A673 (cell line): ENCODE results near the gene PDE6A. TPM values are rescaled to one million over a fixed set of nuclear protein-coding genes. Genes with fewer than 3 reads are reported as not detected.

ENCODE experiments used
- BruUV-seq: library from RNA; stranded (reverse); fragments of 400-500 nt; replicated peaks from 2 replicates; lab custom pipeline; 2021; lab: Mats Ljungman, UMichigan
- CTCF ChIA-PET: fragments of 300-600 bp; sonication (Branson Sonifier 250); formaldehyde crosslinking; loops from one replicate; lab custom pipeline; 2022; ENCODE audit warnings: antibody characterized with exemption; lab: Charles Lee
- POLR2A ChIA-PET: fragments of 300-600 bp; sonication (Branson Sonifier 250); formaldehyde crosslinking; loops from one replicate; lab custom pipeline; 2022; ENCODE audit warnings: antibody characterized with exemption; ENCODE audit not compliant: low non-redundant PET; lab: Charles Lee
- DNase-seq: peaks from one replicate; pipeline ENCODE4 v3.0.0-alpha.2; 2015; ENCODE audit warnings: low spot score
- H3K27ac ChIP-seq: fragments of 200-600 bp; sonication (generic); 2 replicates; pipeline ENCODE4 v1.5.1; 2016; ENCODE audit warnings: mixed run types, low read depth, mild to moderate bottlenecking, mixed read lengths, antibody characterized with exemption, low read length; ENCODE audit not compliant: poor library complexity, severe bottlenecking
- H3K27me3 ChIP-seq: fragments of 200-600 bp; sonication (generic); replicated peaks from 2 replicates; pipeline ENCODE4 v1.6.1; 2017; ENCODE audit warnings: mixed run types, low read depth, mild to moderate bottlenecking, mixed read lengths, antibody characterized with exemption, low read length; ENCODE audit not compliant: insufficient read depth, poor library complexity
- H3K36me3 ChIP-seq: fragments of 200-600 bp; sonication (generic); 2 replicates; pipeline ENCODE4 v1.6.1; 2016; ENCODE audit warnings: mixed run types, mild to moderate bottlenecking, mixed read lengths, antibody characterized with exemption, low read length; ENCODE audit not compliant: insufficient read depth, poor library complexity, severe bottlenecking
- H3K4me1 ChIP-seq: fragments of 200-600 bp; sonication (generic); 2 replicates; pipeline ENCODE4 v1.6.1; 2017; ENCODE audit warnings: mixed run types, mild to moderate bottlenecking, mixed read lengths, antibody characterized with exemption, low read length; ENCODE audit not compliant: insufficient read depth, poor library complexity, severe bottlenecking
- H3K4me3 ChIP-seq: fragments of 200-600 bp; sonication (generic); 2 replicates; pipeline ENCODE4 v1.5.1; 2016; ENCODE audit warnings: low read depth, mixed run types, mild to moderate bottlenecking, mixed read lengths, low read length; ENCODE audit not compliant: poor library complexity, severe bottlenecking
- H3K9me3 ChIP-seq: fragments of 200-600 bp; sonication (generic); 2 replicates; pipeline ENCODE4 v1.6.1; 2016; ENCODE audit warnings: mixed run types, low read depth, mild to moderate bottlenecking, mixed read lengths, antibody characterized with exemption, low read length; ENCODE audit not compliant: poor library complexity, severe bottlenecking
- CTCF ChIP-seq: fragments of 300-800, 200-600 bp; sonication (generic); conservative IDR thresholded peaks from 2 replicates; pipeline ENCODE4 v1.5.1; 2017; ENCODE audit warnings: low read depth, mild to moderate bottlenecking, antibody characterized with exemption, low read length, moderate library complexity, mixed read lengths
- EZH2 ChIP-seq: fragments of 200-600 bp; sonication (generic); IDR thresholded peaks from 2 replicates; pipeline ENCODE4 v1.6.1; 2017; ENCODE audit warnings: borderline replicate concordance, low read depth, mild to moderate bottlenecking, mixed read lengths, antibody characterized with exemption, low read length; ENCODE audit not compliant: poor library complexity, severe bottlenecking
- intact Hi-C: fragments of 100-400 bp; cut with micrococcal nuclease; formaldehyde crosslinking; loops from one replicate; pipeline ENCODE4 v1.10.0; 2022; ENCODE audit not compliant: unreplicated experiment
- total RNA-seq: library from RNA; stranded (reverse); gene quantifications from 2 replicates; pipeline ENCODE4 v1.2.3, GENCODE V29; 2021

Gene PDE6A
- total RNA-seq, 1 experiment from 2014 or later, result 0.49 TPM

- BruUV-seq, result no TSS peak
- Histone ChIP-seq H3K27ac (peak overlapping the region; percentile 17), H3K9me3 (no peaks in the 10 kb centered on the region), H3K27me3 (no peaks in the 10 kb centered on the region), H3K4me3 (no peak overlapping the region), H3K4me1 (peaks cover 31% of the 10 kb centered on the region), H3K36me3 (peaks cover 37% of the 10 kb centered on the region)
- TF ChIP-seq EZH2 (no peak), CTCF (no peak)
- POLR2A ChIA-PET, result no interaction called here
- DNase-seq, result no peak
- intact Hi-C loops, result no loop called here
- CTCF ChIA-PET, result no interaction called here
These were observed 43.5 kb upstream of the PDE6A start for GRCh38 chr5:149988126-149988525.

- H3K4me1 ChIP-seq, result peaks cover 8% of the 10 kb centered on the region
- intact Hi-C loops, result no loop called here
- ChIA-PET CTCF (no interaction called here), POLR2A (no interaction called here)
- peak overlapping the region; percentile 17 for H3K27ac ChIP-seq
- no peak overlapping the region for H3K4me3 ChIP-seq
- no TSS peak for BruUV-seq
- no peak for DNase-seq
- no peaks in the 10 kb centered on the region for H3K9me3 ChIP-seq
- no peaks in the 10 kb centered on the region for H3K27me3 ChIP-seq
- H3K36me3 ChIP-seq, result peaks cover 91% of the 10 kb centered on the region
- no peak for TF ChIP-seq EZH2
- TF ChIP-seq CTCF, result no peak
These were observed 37.9 kb upstream of the PDE6A start for GRCh38 chr5:149982505-149982904.

- no peaks in the 10 kb centered on the region for H3K9me3 ChIP-seq
- peak overlapping the region; percentile 17 for H3K27ac ChIP-seq
- no peak overlapping the region for H3K4me3 ChIP-seq
- H3K27me3 ChIP-seq, result no peaks in the 10 kb centered on the region
- H3K36me3 ChIP-seq, result peaks cover 96% of the 10 kb centered on the region
- TF ChIP-seq EZH2 (no peak), CTCF (no peak)
- intact Hi-C loops, result no loop called here
- no peaks in the 10 kb centered on the region for H3K4me1 ChIP-seq
- DNase-seq, result no peak
- ChIA-PET POLR2A (no interaction called here), CTCF (no interaction called here)
- BruUV-seq, result no TSS peak
These were observed 36.6 kb upstream of the PDE6A start for GRCh38 chr5:149981206-149981605.
